Gastrocnemius medialis (tissue), 4 donors: ENCODE results near the gene PAQR5. TPM values are rescaled to one million over a fixed set of nuclear protein-coding genes. Genes with fewer than 3 reads are reported as not detected.

ENCODE experiments used
- ATAC-seq, 2 donors: fragments of 150-250 bp; one replicate each; pipeline ENCODE4 v1.9.1; 2016
- DNase-seq, 2 donors: peaks; one replicate each; pipeline ENCODE4 v3.0.0-alpha.2; 2019
- H3K27ac ChIP-seq, 4 donors: fragments of 200-600 bp; sonication (generic); 1 replicate in 1 of 4; 2 replicates in 3 of 4; pipeline ENCODE4 v1.5.1; 2016 to 2018; ENCODE audit warnings: mild to moderate bottlenecking in 2 of 4, moderate library complexity in 1 of 4
- H3K27me3 ChIP-seq, 3 donors: fragments of 200-600 bp; sonication (generic) in 2 of 3; 1 replicate in 1 of 3; 2 replicates in 2 of 3; pipeline versions ENCODE4 v1.5.1 to v1.6.0; 2016 to 2019; ENCODE audit warnings: mild to moderate bottlenecking in 1 of 3, moderate library complexity in 1 of 3
- H3K36me3 ChIP-seq, 2 donors: fragments of 200-600 bp; sonication (generic) in 1 of 2; one replicate each; pipeline ENCODE4 v1.5.1; 2017 to 2018
- H3K4me1 ChIP-seq, 2 donors: fragments of 200-600 bp; sonication (generic) in 1 of 2; one replicate each; pipeline ENCODE4 v1.5.1; 2016 to 2017; ENCODE audit warnings: mild to moderate bottlenecking in 2 of 2
- H3K4me3 ChIP-seq, 4 donors: fragments of 200-600 bp; sonication (generic) in 3 of 4; 1 replicate in 1 of 4; 2 replicates in 3 of 4; pipeline ENCODE4 v1.5.1; 2016 to 2019; ENCODE audit warnings: mild to moderate bottlenecking in 2 of 4
- H3K9me3 ChIP-seq, 3 donors: fragments of 200-600 bp; sonication (generic) in 2 of 3; 1 replicate in 1 of 3; 2 replicates in 2 of 3; pipeline ENCODE4 v1.5.1; 2016 to 2019
- CTCF ChIP-seq, 5 experiments: fragments of 450-650 bp in 3 of 5; fragments of 200-600 bp in 2 of 5; sonication (generic) in 2 of 5; IDR thresholded peaks in 4 of 5; conservative IDR thresholded peaks in 1 of 5; 1 replicate in 4 of 5; 2 replicates in 1 of 5; pipeline ENCODE4 v1.5.1; 2016 to 2019; ENCODE audit warnings: antibody characterized with exemption in 5 of 5, mild to moderate bottlenecking in 3 of 5, moderate library complexity in 3 of 5
- POLR2A ChIP-seq, 2 donors: fragments of 450-650 bp; IDR thresholded peaks; one replicate each; pipeline ENCODE4 v1.6.1; 2017; ENCODE audit warnings: antibody characterized with exemption in 2 of 2, mild to moderate bottlenecking in 2 of 2, moderate library complexity in 2 of 2
- in situ Hi-C, 4 donors: fragments of 200-750 bp; cut with MboI; loops; one replicate each; pipeline versions ENCODE4 v1.15.0 to v1.8.0; 2017; ENCODE audit warnings: low sequenced_read_pairs in 4 of 4
- intact Hi-C: fragments of 100-400 bp; cut with DNase I; formaldehyde crosslinking; loops from one replicate; pipeline ENCODE4 v1.15.1; 2023; ENCODE audit warnings: low total_unique reads
- total RNA-seq, 4 donors: library from RNA; depleted of rRNA; stranded (reverse); fragments of >200 nt; gene quantifications; one replicate each; pipeline versions ENCODE4 v1.1.0 to v1.2.3, GENCODE V29; 2016

The PAQR5 gene
- total RNA-seq, 4 donors from 2014 or later, result 0.07 to 0.10 (median 0.10) TPM; not detected in 1

- intact Hi-C loops (no loop called here), in situ Hi-C loops (no loop called here)
- Histone ChIP-seq H3K4me1 (no peaks in the 10 kb centered on the region), H3K9me3 (no peaks in the 10 kb centered on the region), H3K36me3 (no peaks in the 10 kb centered on the region), H3K27ac (no peak overlapping the region), H3K27me3 (no peaks in the 10 kb centered on the region), H3K4me3 (no peak overlapping the region)
- no peak for DNase-seq
- TF ChIP-seq CTCF (IDR thresholded peaks at IDR 0.05 in 4 of 5, conservative IDR thresholded peaks at IDR 0.05 in 1 of 5) (no peak), POLR2A (IDR thresholded peaks at IDR 0.05) (no peak)
- no peak for ATAC-seq
Observed at GRCh38 chr15:69277316-69277715, 21.4 kb upstream of the PAQR5 start.

- in situ Hi-C loops, result no loop called here
Observed at GRCh38 chr15:69279636-69280035, 19.1 kb upstream of the PAQR5 start.

GRCh38 chr15:69280783-69281182 is 17.9 kb upstream of the PAQR5 start:
- DNase-seq, result no peak
- Histone ChIP-seq H3K27ac (no peak overlapping the region), H3K9me3 (no peaks in the 10 kb centered on the region), H3K4me3 (no peak overlapping the region), H3K27me3 (no peaks in the 10 kb centered on the region), H3K36me3 (no peaks in the 10 kb centered on the region), H3K4me1 (no peaks in the 10 kb centered on the region)
- in situ Hi-C loops (no loop called here), intact Hi-C loops (no loop called here)
- TF ChIP-seq POLR2A (IDR thresholded peaks at IDR 0.05), result no peak
- no peak for TF ChIP-seq CTCF (IDR thresholded peaks at IDR 0.05 in 4 of 5, conservative IDR thresholded peaks at IDR 0.05 in 1 of 5)
- ATAC-seq, result no peak

More at GRCh38 chr15:69279636-69280035, 19.1 kb upstream of the PAQR5 start:
- Histone ChIP-seq H3K4me1 (no peaks in the 10 kb centered on the region), H3K27ac (no peak overlapping the region), H3K9me3 (no peaks in the 10 kb centered on the region), H3K27me3 (no peaks in the 10 kb centered on the region), H3K36me3 (no peaks in the 10 kb centered on the region), H3K4me3 (no peak overlapping the region)
- DNase-seq, result no peak
- no peak for ATAC-seq
- intact Hi-C loops, result no loop called here
- TF ChIP-seq CTCF (IDR thresholded peaks at IDR 0.05 in 4 of 5, conservative IDR thresholded peaks at IDR 0.05 in 1 of 5), result no peak

- H3K9me3 ChIP-seq, result no peaks in the 10 kb centered on the region
- intact Hi-C loops, result no loop called here
- DNase-seq, result no peak
- H3K36me3 ChIP-seq, result no peaks in the 10 kb centered on the region
- H3K4me3 ChIP-seq, result no peak overlapping the region
- no peak for TF ChIP-seq CTCF (IDR thresholded peaks at IDR 0.05 in 4 of 5, conservative IDR thresholded peaks at IDR 0.05 in 1 of 5)
- TF ChIP-seq POLR2A (IDR thresholded peaks at IDR 0.05), result no peak
- in situ Hi-C loops, result no loop called here
- H3K27me3 ChIP-seq, result no peaks in the 10 kb centered on the region
- no peaks in the 10 kb centered on the region for H3K4me1 ChIP-seq
- no peak for ATAC-seq
- no peak overlapping the region for H3K27ac ChIP-seq
Observed at GRCh38 chr15:69282104-69282743, 16.5 kb upstream of the PAQR5 start.

GRCh38 chr15:69285834-69286233 is 12.9 kb upstream of the PAQR5 start:
- intact Hi-C loops (no loop called here), in situ Hi-C loops (no loop called here)
- no peak for TF ChIP-seq POLR2A (IDR thresholded peaks at IDR 0.05)
- TF ChIP-seq CTCF (IDR thresholded peaks at IDR 0.05 in 4 of 5, conservative IDR thresholded peaks at IDR 0.05 in 1 of 5), result no peak
- DNase-seq (no peak), ATAC-seq (no peak)
- H3K27me3 ChIP-seq, result no peaks in the 10 kb centered on the region
- H3K36me3 ChIP-seq, result no peaks in the 10 kb centered on the region
- H3K4me1 ChIP-seq, result no peaks in the 10 kb centered on the region
- no peaks in the 10 kb centered on the region for H3K9me3 ChIP-seq
- H3K4me3 ChIP-seq, result no peak overlapping the region
- no peak overlapping the region for H3K27ac ChIP-seq
